HG03025 (cell line): ENCODE results near the gene PLCH2.

Experiments
- ATAC-seq: cut with Tn5 transposase; IDR thresholded peaks from one replicate; pipeline ENCODE4 v1.9.1; 2021; ENCODE audit warnings: mild to moderate bottlenecking, moderate library complexity; ENCODE audit not compliant: unreplicated experiment, low FRiP score

PLCH2 gene

GRCh38 chr1:2553871-2554620, 78.0 kb downstream of the PLCH2 start:
- no peak for ATAC-seq

GRCh38 chr1:2554621-2555387, 78.7 kb downstream of the PLCH2 start:
- no peak for ATAC-seq
